IMR-90 (cell line): ENCODE measurements around the gene EPS15. TPM values are rescaled to one million over a fixed set of nuclear protein-coding genes. Genes with fewer than 3 reads are reported as not detected.

ENCODE experiments used
- ATAC-seq: fragments of 200-7000 bp; cut with Tn5 transposase; 2 replicates; pipeline ENCODE4 v1.9.1; 2020; ENCODE audit warnings: low read depth, mild to moderate bottlenecking, moderate library complexity
- BruUV-seq: library from RNA; stranded (reverse); fragments of 400-500 nt; replicated peaks from 2 replicates; lab custom pipeline; 2021; lab: Mats Ljungman, UMichigan
- CTCF ChIA-PET: fragments of 300-600 bp; formaldehyde crosslinking; extraction: SDS; loops from one replicate; lab custom pipeline; 2021; ENCODE audit warnings: antibody characterized with exemption; lab: Yijun Ruan, JAX
- POLR2A ChIA-PET: fragments of 300-600 bp; sonication (Branson Sonifier 250); formaldehyde crosslinking; loops from one replicate; lab custom pipeline; 2022; ENCODE audit warnings: antibody characterized with exemption; ENCODE audit not compliant: unreplicated experiment; lab: Charles Lee
- DNase-seq: peaks from one replicate; pipeline ENCODE4 v3.0.0; 2013
- H2AFZ ChIP-seq: replicated peaks from 2 replicates; pipeline ENCODE3; 2013; ENCODE audit warnings: low read length, mild to moderate bottlenecking; ENCODE audit not compliant: poor library complexity
- H2AK5ac ChIP-seq: 2 replicates; pipeline ENCODE4 v1.6.1; 2013; ENCODE audit warnings: low read depth, low read length, inconsistent platforms
- H2AK9ac ChIP-seq: replicated peaks from 2 replicates; pipeline ENCODE3; 2013; ENCODE audit warnings: mild to moderate bottlenecking, low read depth, low read length, moderate library complexity; ENCODE audit not compliant: poor library complexity
- H2BK120ac ChIP-seq: 2 replicates; pipeline ENCODE4 v1.6.1; 2013; ENCODE audit warnings: low read depth, low read length, inconsistent platforms
- H2BK15ac ChIP-seq: 3 replicates; pipeline ENCODE4 v1.6.1; 2013; ENCODE audit warnings: low read depth, low read length, inconsistent platforms
- H2BK20ac ChIP-seq: 2 replicates; pipeline ENCODE4 v1.6.1; 2013; ENCODE audit warnings: low read depth, mild to moderate bottlenecking, inconsistent platforms, low read length, moderate library complexity
- H2BK5ac ChIP-seq: 2 replicates; pipeline ENCODE4 v1.6.1; 2013; ENCODE audit warnings: mild to moderate bottlenecking, low read depth, low read length, inconsistent platforms; ENCODE audit not compliant: poor library complexity, severe bottlenecking
- H3K14ac ChIP-seq: replicated peaks from 2 replicates; pipeline ENCODE4 v1.6.1; 2013; ENCODE audit warnings: low read depth, low read length, inconsistent platforms
- H3K18ac ChIP-seq: 2 replicates; pipeline ENCODE4 v1.6.1; 2013; ENCODE audit warnings: low read depth, low read length, control low read depth
- H3K23ac ChIP-seq: 2 replicates; pipeline ENCODE4 v1.6.1; 2013; ENCODE audit warnings: low read depth, low read length, inconsistent platforms
- H3K27ac ChIP-seq: 2 replicates; pipeline ENCODE4 v1.5.1; 2013; ENCODE audit warnings: mild to moderate bottlenecking, control low read depth, low read length; ENCODE audit not compliant: insufficient read depth
- H3K27me3 ChIP-seq: 2 replicates; pipeline ENCODE4 v1.6.1; 2013; ENCODE audit warnings: low read length; ENCODE audit not compliant: control insufficient read depth, insufficient read depth
- H3K36me3 ChIP-seq: 2 replicates; pipeline ENCODE4 v1.6.1; 2013; ENCODE audit warnings: low read length, mixed read lengths; ENCODE audit not compliant: control insufficient read depth, insufficient read depth
- H3K4ac ChIP-seq: 2 replicates; pipeline ENCODE4 v1.6.1; 2013; ENCODE audit warnings: low read depth, low read length, inconsistent platforms
- H3K4me1 ChIP-seq: 2 replicates; pipeline ENCODE4 v1.6.1; 2013; ENCODE audit warnings: low read length, mixed read lengths; ENCODE audit not compliant: control insufficient read depth, insufficient read depth
- H3K4me2 ChIP-seq: 2 replicates; pipeline ENCODE4 v1.6.1; 2013; ENCODE audit warnings: low read depth, mild to moderate bottlenecking, control low read depth, low read length, moderate library complexity
- H3K4me3 ChIP-seq: 2 replicates; pipeline ENCODE4 v1.5.1; 2013; ENCODE audit warnings: low read depth, mild to moderate bottlenecking, control low read depth, low read length, moderate library complexity; ENCODE audit not compliant: insufficient read depth
- H3K56ac ChIP-seq: 2 replicates; pipeline ENCODE4 v1.6.1; 2013; ENCODE audit warnings: low read length, inconsistent platforms; ENCODE audit not compliant: insufficient read depth; ENCODE audit errors: extremely low read depth
- H3K79me1 ChIP-seq, 2 experiments: 2 replicates each; pipeline ENCODE4 v1.6.1; 2013; ENCODE audit warnings: low read length in 2 of 2, inconsistent platforms in 1 of 2, low read depth in 1 of 2
- H3K9ac ChIP-seq: 2 replicates; pipeline ENCODE4 v1.6.1; 2013; ENCODE audit warnings: low read depth, low read length, control low read depth
- H3K9me1 ChIP-seq: 2 replicates; pipeline ENCODE4 v1.6.1; 2013; ENCODE audit warnings: low read length, inconsistent platforms; ENCODE audit not compliant: insufficient read depth
- H3K9me3 ChIP-seq: 2 replicates; pipeline ENCODE4 v1.6.1; 2013; ENCODE audit warnings: low read length; ENCODE audit not compliant: control insufficient read depth, insufficient read depth
- H4K20me1 ChIP-seq: 2 replicates; pipeline ENCODE4 v1.6.1; 2013; ENCODE audit warnings: low read length, inconsistent platforms; ENCODE audit not compliant: insufficient read depth
- H4K5ac ChIP-seq: 2 replicates; pipeline ENCODE4 v1.6.1; 2013; ENCODE audit warnings: mild to moderate bottlenecking, low read depth, low read length, control low read depth
- H4K8ac ChIP-seq, 2 experiments: 2 replicates each; pipeline ENCODE4 v1.6.1; 2013; ENCODE audit warnings: low read depth in 2 of 2, low read length in 2 of 2, control low read depth in 1 of 2, inconsistent platforms in 1 of 2
- H4K91ac ChIP-seq: 2 replicates; pipeline ENCODE4 v1.6.1; 2013; ENCODE audit warnings: low read depth, low read length, inconsistent platforms; ENCODE audit not compliant: insufficient read depth
- CEBPB ChIP-seq: IDR thresholded peaks from 2 replicates; pipeline ENCODE4 v1.6.1; 2012; ENCODE audit warnings: low read depth, low read length, improper control_type of control experiment
- CHD1 ChIP-seq: IDR thresholded peaks from 2 replicates; pipeline ENCODE4 v1.6.1; 2012; ENCODE audit warnings: low read depth, low read length, improper control_type of control experiment
- FOS ChIP-seq: fragments of 150-350 bp; IDR thresholded peaks from 2 replicates; pipeline ENCODE4 v1.6.1; 2016; ENCODE audit warnings: low read depth, low read length
- MAFK ChIP-seq: IDR thresholded peaks from 2 replicates; pipeline ENCODE4 v1.6.1; 2012; ENCODE audit warnings: low read depth, low read length, improper control_type of control experiment
- MAZ ChIP-seq: IDR thresholded peaks from 2 replicates; pipeline ENCODE4 v1.6.1; 2012; ENCODE audit warnings: low read depth, mild to moderate bottlenecking, low read length, improper control_type of control experiment, moderate library complexity, borderline replicate concordance
- MXI1 ChIP-seq: IDR thresholded peaks from 2 replicates; pipeline ENCODE4 v1.6.1; 2012; ENCODE audit warnings: low read depth, mild to moderate bottlenecking, low read length, moderate library complexity, borderline replicate concordance
- POLR2A ChIP-seq: IDR thresholded peaks from 2 replicates; pipeline ENCODE4 v1.6.1; 2012; ENCODE audit warnings: mild to moderate bottlenecking, low read depth, low read length
- RAD21 ChIP-seq: IDR thresholded peaks from 2 replicates; pipeline ENCODE4 v1.6.1; 2012; ENCODE audit warnings: low read length, improper control_type of control experiment
- RCOR1 ChIP-seq: IDR thresholded peaks from 2 replicates; pipeline ENCODE4 v1.6.1; 2012; ENCODE audit warnings: mild to moderate bottlenecking, low read length, improper control_type of control experiment; ENCODE audit not compliant: insufficient replicate concordance
- RFX5 ChIP-seq: IDR thresholded peaks from 2 replicates; pipeline ENCODE4 v1.8.0; 2012; ENCODE audit warnings: low read depth, mild to moderate bottlenecking, low read length, moderate library complexity
- SMC3 ChIP-seq: fragments of 150-350 bp; IDR thresholded peaks from 2 replicates; pipeline ENCODE4 v1.6.1; 2016; ENCODE audit warnings: low read depth, mild to moderate bottlenecking, antibody characterized with exemption, low read length, moderate library complexity
- dilution Hi-C: fragments of 300-500 bp; cut with HindIII; formaldehyde crosslinking; loops from one replicate; pipeline ENCODE4 v1.14.3; 2018; ENCODE audit warnings: low sequenced_read_pairs; ENCODE audit not compliant: unreplicated experiment
- in situ Hi-C: fragments of 300-500 bp; cut with MboI; formaldehyde crosslinking; loops from 3 replicates; pipeline ENCODE4 v1.14.3; 2019; ENCODE audit warnings: low sequenced_read_pairs, inconsistent platforms, mixed read lengths
- intact Hi-C: fragments of 100-400 bp; cut with micrococcal nuclease; formaldehyde crosslinking; loops from 2 replicates; pipeline ENCODE4 v1.10.0; 2022
- polyA plus RNA-seq, 3 experiments: library from polyadenylated mRNA; depleted of rRNA; stranded (reverse); fragments of >200 nt; gene quantifications; 2 replicates each; pipeline ENCODE4 v1.2.3, GENCODE V29; 2012; ENCODE audit warnings: low replicate concordance in 1 of 3
- total RNA-seq: library from RNA; depleted of rRNA; stranded (reverse); fragments of >200 nt; gene quantifications from 2 replicates; pipeline ENCODE4 v1.2.3, GENCODE V29; 2012
- TF ChIP-seq, protein P1 (sequence below): fragments of 150-350 bp; IDR thresholded peaks from 2 replicates; pipeline ENCODE4 v1.6.1; 2016; ENCODE audit warnings: low read depth, mild to moderate bottlenecking, low read length, moderate library complexity, borderline replicate concordance
- TF ChIP-seq, protein P2 (sequence below): fragments of 150-350 bp; IDR thresholded peaks from 2 replicates; pipeline ENCODE4 v1.6.1; 2017; ENCODE audit warnings: mild to moderate bottlenecking, antibody characterized with exemption, low read length, low read depth

Gene EPS15
- total and polyA plus RNA-seq, 2 of the 4 experiments (the other 2 are of a cell fraction) = 17.6 to 38.0 TPM

- Histone ChIP-seq H4K91ac (no peak overlapping the region), H3K9ac (no peak overlapping the region), H3K4me2 (no peak overlapping the region), H3K9me3 (no peaks in the 10 kb centered on the region), H3K36me3 (peaks cover 6% of the 10 kb centered on the region; the same call in 1 of the 2 replicates), H2BK5ac (no peak overlapping the region), H3K27ac (no peak overlapping the region), H4K8ac (no peak overlapping the region), H2AK5ac (no peak overlapping the region), H2BK20ac (no peak overlapping the region), H3K4me3 (no peak overlapping the region), H2AK9ac (no peak overlapping the region), H3K18ac (no peak overlapping the region), H3K27me3 (no peaks in the 10 kb centered on the region), H3K23ac (no peak overlapping the region), H3K4me1 (no peaks in the 10 kb centered on the region), H3K14ac (no peak overlapping the region), H2AFZ (no peak overlapping the region), H4K20me1 (no peaks in the 10 kb centered on the region), H3K79me1 (no peaks in the 10 kb centered on the region; a peak in 1 of 4 replicates), H3K4ac (no peak overlapping the region), H4K5ac (no peak overlapping the region), H3K9me1 (no peaks in the 10 kb centered on the region), H3K56ac (no peak overlapping the region), H2BK15ac (no peak overlapping the region), H2BK120ac (no peak overlapping the region)
- CTCF ChIA-PET = no interaction called here
- BruUV-seq = no TSS peak
- ATAC-seq (no peak), DNase-seq (no peak)
- in situ Hi-C loops = no loop called here
- no peak for TF ChIP-seq RAD21
- TF ChIP-seq MAZ = no peak
- no peak for TF ChIP-seq FOS
- TF ChIP-seq CHD1 = no peak
- TF ChIP-seq CEBPB = no peak
- TF ChIP-seq SMC3 = no peak
- TF ChIP-seq, protein P1, sequence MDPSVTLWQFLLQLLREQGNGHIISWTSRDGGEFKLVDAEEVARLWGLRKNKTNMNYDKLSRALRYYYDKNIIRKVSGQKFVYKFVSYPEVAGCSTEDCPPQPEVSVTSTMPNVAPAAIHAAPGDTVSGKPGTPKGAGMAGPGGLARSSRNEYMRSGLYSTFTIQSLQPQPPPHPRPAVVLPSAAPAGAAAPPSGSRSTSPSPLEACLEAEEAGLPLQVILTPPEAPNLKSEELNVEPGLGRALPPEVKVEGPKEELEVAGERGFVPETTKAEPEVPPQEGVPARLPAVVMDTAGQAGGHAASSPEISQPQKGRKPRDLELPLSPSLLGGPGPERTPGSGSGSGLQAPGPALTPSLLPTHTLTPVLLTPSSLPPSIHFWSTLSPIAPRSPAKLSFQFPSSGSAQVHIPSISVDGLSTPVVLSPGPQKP = no peak
- TF ChIP-seq RFX5 = no peak
- TF ChIP-seq MAFK = no peak
- TF ChIP-seq RCOR1 = no peak
- TF ChIP-seq, protein P2, sequence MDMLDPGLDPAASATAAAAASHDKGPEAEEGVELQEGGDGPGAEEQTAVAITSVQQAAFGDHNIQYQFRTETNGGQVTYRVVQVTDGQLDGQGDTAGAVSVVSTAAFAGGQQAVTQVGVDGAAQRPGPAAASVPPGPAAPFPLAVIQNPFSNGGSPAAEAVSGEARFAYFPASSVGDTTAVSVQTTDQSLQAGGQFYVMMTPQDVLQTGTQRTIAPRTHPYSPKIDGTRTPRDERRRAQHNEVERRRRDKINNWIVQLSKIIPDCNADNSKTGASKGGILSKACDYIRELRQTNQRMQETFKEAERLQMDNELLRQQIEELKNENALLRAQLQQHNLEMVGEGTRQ = no peak
- no peak for TF ChIP-seq MXI1
- TF ChIP-seq POLR2A = no peak
- intact Hi-C loops = no loop called here
- POLR2A ChIA-PET = no interaction called here
- dilution Hi-C loops = no loop called here
These were observed 86.9 kb downstream of the EPS15 start for GRCh38 chr1:51432146-51432545.
